Muscle layer of colon (tissue), 2 donors: Measurements from ENCODE around the gene LZTS3.
"Not testable (repeated sequence)": the region's sequence is repeated elsewhere in the genome, so short reads cannot be mapped to it uniquely, and the experiment has no call there.

Experiments used
- H3K27ac ChIP-seq: one replicate; pipeline ENCODE4 v1.7.0; 2013; ENCODE audit warnings: low read depth, mild to moderate bottlenecking, low read length, moderate library complexity
- H3K27me3 ChIP-seq, 2 donors: one replicate each; pipeline ENCODE4 v1.7.0; 2013; ENCODE audit warnings: low read length in 2 of 2, mild to moderate bottlenecking in 2 of 2; ENCODE audit not compliant: insufficient read depth in 2 of 2, control insufficient read depth in 1 of 2
- H3K36me3 ChIP-seq: one replicate; pipeline ENCODE4 v1.7.0; 2013; ENCODE audit warnings: mild to moderate bottlenecking, low read length; ENCODE audit not compliant: insufficient read depth
- H3K4me1 ChIP-seq: one replicate; pipeline ENCODE4 v1.7.0; 2013; ENCODE audit warnings: mild to moderate bottlenecking, low read length; ENCODE audit not compliant: insufficient read depth
- H3K4me3 ChIP-seq, 2 donors: one replicate each; pipeline ENCODE4 v1.7.0; 2013; ENCODE audit warnings: low read length in 2 of 2, low read depth in 1 of 2, mild to moderate bottlenecking in 1 of 2, moderate library complexity in 1 of 2
- H3K9ac ChIP-seq: one replicate; pipeline ENCODE4 v1.7.0; 2013; ENCODE audit warnings: low read length
- H3K9me3 ChIP-seq: one replicate; pipeline ENCODE4 v1.7.0; 2013; ENCODE audit warnings: mild to moderate bottlenecking, low read length
- donor health status: abdominal sarcoma.
- donor health status: Adenocarcinoma of cecum.

LZTS3 gene

DNA sequence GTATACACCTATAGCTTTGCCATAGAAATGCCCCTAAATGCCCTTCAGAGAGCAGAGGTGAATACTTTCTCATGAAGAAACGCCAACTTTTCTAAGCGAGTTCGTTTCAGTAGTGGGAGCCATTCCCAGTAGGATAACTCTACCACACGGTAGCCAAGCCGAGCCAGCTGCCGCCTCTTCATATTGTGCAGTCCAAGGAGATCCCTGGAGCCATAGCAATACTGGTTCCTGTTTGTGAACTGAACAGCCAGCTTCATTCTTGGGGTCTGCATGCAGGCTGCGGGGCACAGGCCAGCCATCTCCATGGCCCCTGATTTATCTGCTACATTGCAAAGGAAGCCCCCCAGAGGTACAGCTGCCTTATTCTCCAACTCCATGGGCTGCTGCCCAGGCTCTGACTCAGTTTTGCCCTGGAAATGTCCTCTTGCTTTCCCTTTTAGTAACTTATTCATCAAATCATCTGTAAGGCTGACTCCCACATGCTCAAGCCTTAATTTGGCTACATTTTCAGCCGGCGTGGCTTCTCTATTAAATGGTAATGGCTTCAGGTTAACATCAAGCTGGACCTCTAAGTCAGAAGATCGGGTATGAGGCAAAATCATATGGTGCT is 26.5 kb downstream of the LZTS3 start:
- H3K9me3 ChIP-seq: no peaks in the 10 kb centered on the region
- no peaks in the 10 kb centered on the region for H3K4me1 ChIP-seq
- no peak overlapping the region for H3K27ac ChIP-seq
- no peaks in the 10 kb centered on the region for H3K27me3 ChIP-seq
- no peak overlapping the region for H3K9ac ChIP-seq
- H3K36me3 ChIP-seq: peaks cover 29% of the 10 kb centered on the region
- no peak overlapping the region for H3K4me3 ChIP-seq

DNA sequence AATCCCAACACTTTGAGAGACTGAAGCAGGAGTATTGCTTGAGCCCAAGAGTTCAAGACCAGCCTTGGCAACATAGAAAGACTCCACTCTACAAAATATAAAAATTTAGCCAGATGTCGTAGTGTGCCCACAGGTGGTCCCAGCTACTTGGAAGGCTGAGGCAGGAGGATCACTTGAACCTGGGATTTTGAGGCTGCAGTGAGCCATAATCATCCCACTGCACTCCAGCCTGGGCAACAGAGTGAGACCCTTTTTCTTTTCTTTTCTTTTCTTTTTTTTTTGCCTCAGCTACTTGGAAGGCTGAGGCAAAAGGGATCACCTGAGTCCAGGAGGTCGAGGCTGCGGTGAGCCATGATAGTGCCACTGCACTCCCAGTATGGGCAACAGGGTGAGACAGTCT is 31.6 kb downstream of the LZTS3 start:
- no peak overlapping the region for H3K9ac ChIP-seq
- H3K27ac ChIP-seq: no peak overlapping the region
- H3K9me3 ChIP-seq: no peaks in the 10 kb centered on the region
- H3K4me1 ChIP-seq: no peaks in the 10 kb centered on the region
- no peaks in the 10 kb centered on the region for H3K27me3 ChIP-seq
- no peak overlapping the region for H3K4me3 ChIP-seq
- peaks cover 3% of the 10 kb centered on the region for H3K36me3 ChIP-seq

DNA sequence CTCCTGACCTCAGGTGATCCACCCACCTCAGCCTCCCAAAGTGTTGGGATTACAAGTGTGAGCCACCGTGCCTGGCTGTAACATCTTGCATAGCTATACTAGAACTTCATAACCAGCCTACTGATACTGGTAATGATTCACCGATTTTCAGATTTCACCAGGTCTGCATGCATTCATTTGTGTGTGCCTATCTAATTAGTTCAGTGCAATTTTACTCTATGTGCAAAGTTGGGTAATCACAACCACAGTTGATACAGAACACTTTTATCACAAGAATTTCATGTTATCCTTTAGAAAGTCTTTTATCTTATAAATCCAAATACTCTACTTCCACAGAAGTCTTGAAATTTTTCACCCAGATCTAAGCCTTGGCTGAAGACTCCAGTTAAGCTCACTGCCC is 35.9 kb downstream of the LZTS3 start:
- Histone ChIP-seq H3K9me3 (no peaks in the 10 kb centered on the region), H3K9ac (no peak overlapping the region), H3K36me3 (no peaks in the 10 kb centered on the region), H3K27me3 (no peaks in the 10 kb centered on the region), H3K27ac (no peak overlapping the region), H3K4me3 (no peak overlapping the region), H3K4me1 (no peaks in the 10 kb centered on the region)

DNA sequence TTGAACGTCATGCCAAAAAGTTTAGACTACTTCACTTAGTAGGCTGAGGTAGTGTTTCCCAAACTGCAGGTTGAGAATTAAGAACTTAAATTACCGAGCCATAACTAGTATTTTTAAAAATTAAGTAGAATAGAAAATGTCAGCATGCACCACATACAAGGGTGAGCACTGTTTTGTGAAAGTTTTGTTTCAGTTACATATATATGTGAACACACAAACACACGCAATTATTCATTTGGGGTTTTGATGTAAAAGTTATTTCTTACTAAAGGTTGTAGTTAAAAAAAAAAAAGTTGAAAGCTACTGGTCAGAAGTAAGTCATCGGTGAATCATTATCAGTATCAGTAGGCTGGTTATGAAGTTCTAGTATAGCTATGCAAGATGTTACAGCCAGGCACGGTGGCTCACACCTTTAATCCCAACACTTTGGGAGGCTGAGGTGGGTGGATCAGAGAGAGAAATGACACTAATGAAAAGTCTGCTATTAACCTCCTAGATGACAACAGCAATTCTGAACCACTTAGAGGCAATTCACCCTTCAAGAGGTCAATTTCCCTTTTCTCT is 37.8 kb downstream of the LZTS3 start:
- Histone ChIP-seq H3K9me3 (no peaks in the 10 kb centered on the region), H3K9ac (no peak overlapping the region), H3K27me3 (no peaks in the 10 kb centered on the region), H3K27ac (no peak overlapping the region), H3K36me3 (no peaks in the 10 kb centered on the region), H3K4me1 (no peaks in the 10 kb centered on the region), H3K4me3 (no peak overlapping the region)

DNA sequence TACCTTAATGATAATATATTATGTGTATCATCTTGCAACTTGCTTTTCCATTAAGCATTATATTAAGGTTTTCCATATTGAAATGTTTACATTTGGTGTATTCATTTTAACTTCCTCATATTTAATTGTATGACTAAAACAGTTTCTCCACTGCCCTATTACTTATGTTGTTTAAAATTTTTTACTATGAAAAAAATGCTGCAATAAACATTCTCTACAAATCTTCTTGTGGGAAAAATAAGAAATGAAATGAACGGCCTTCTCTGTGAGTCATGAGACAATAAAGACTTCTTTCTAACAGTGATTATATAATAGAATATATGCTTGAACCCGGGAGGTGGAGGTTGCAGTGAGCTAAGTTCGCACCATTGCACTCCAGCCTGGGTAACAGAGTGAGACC is 39.2 kb downstream of the LZTS3 start:
- no peaks in the 10 kb centered on the region for H3K4me1 ChIP-seq

DNA sequence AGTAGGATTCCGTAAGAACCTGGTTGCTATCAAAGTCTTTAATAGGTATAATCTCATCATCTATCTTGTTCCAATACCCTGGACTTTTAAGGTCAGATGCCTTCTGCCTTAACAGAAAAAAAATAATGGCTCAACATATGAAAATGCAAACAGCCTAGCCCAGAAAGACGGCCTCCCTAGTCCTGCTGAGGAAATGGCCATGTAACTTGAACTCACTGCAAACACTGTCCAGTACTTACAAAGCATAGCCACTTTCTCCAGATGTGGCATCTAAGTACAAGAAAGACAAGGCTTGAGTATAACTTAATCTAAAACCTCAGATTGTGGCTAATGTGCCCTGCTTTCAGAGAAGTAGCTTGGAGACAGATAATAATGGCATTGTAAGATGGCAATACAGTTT is 40.2 kb downstream of the LZTS3 start:
- H3K9me3 ChIP-seq: no peaks in the 10 kb centered on the region
- H3K4me1 ChIP-seq: peaks cover 6% of the 10 kb centered on the region
- no peak overlapping the region for H3K27ac ChIP-seq
- H3K4me3 ChIP-seq: no peak overlapping the region
- peaks cover 5% of the 10 kb centered on the region for H3K36me3 ChIP-seq
- no peaks in the 10 kb centered on the region for H3K27me3 ChIP-seq
- H3K9ac ChIP-seq: no peak overlapping the region

More for the DNA sequence above, 39.2 kb downstream of the LZTS3 start:
- no peak overlapping the region for H3K9ac ChIP-seq
- no peaks in the 10 kb centered on the region for H3K9me3 ChIP-seq
- no peaks in the 10 kb centered on the region for H3K36me3 ChIP-seq
- no peak overlapping the region for H3K27ac ChIP-seq
- no peak overlapping the region for H3K4me3 ChIP-seq
- H3K27me3 ChIP-seq: no peaks in the 10 kb centered on the region

DNA sequence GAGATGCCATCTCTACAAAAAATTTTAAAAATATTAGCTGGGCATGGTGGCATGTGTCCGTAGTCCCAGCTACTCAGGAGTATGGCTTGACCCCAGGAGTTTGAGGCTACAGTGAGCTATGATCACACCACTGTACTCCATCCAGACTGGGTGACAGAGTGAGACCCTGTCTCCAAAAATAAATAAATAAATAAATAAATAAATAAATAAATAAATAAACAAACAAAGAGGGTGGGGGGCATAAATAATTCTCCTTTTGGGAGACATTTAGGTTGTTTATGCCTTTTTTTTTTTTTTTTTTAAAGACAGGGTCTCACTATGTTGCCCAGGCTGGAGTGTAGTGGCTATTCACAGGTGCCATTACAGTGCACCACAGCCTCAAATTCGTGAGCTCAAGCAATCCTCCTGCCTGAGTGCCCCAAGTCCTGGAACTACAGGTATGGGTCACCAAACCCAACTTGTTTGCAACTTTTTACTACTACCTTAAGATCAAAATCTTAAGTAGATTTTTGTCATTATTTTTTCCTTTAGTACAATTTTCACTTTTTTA is 43.2 kb downstream of the LZTS3 start:
- Histone ChIP-seq H3K4me1 (peaks cover 14% of the 10 kb centered on the region), H3K9me3 (no peaks in the 10 kb centered on the region), H3K27me3 (no peaks in the 10 kb centered on the region), H3K4me3 (no peak overlapping the region), H3K9ac (no peak overlapping the region), H3K36me3 (peaks cover 5% of the 10 kb centered on the region), H3K27ac (no peak overlapping the region)

DNA sequence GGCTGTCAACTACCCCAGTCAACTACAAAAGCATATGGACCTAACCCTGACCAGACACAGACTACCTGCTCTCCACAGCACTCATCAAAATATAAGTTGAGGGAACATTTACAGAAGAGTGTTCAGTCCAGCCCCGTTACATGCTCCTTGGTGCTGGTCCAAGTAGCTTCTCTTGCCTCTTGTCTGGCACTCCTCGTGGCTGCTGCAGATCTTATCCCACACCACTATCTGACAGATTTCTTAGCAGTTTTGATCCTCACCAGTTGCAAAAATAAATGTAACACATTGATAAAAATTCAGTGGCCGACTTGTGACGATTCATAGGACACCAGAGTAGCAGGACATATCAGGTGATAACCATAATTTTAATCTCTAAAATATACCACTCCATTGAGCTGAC is 44.3 kb downstream of the LZTS3 start:
- Histone ChIP-seq H3K27me3 (no peaks in the 10 kb centered on the region), H3K4me3 (no peak overlapping the region), H3K4me1 (peaks cover 14% of the 10 kb centered on the region), H3K9me3 (no peaks in the 10 kb centered on the region), H3K9ac (no peak overlapping the region), H3K36me3 (peaks cover 5% of the 10 kb centered on the region), H3K27ac (no peak overlapping the region)

DNA sequence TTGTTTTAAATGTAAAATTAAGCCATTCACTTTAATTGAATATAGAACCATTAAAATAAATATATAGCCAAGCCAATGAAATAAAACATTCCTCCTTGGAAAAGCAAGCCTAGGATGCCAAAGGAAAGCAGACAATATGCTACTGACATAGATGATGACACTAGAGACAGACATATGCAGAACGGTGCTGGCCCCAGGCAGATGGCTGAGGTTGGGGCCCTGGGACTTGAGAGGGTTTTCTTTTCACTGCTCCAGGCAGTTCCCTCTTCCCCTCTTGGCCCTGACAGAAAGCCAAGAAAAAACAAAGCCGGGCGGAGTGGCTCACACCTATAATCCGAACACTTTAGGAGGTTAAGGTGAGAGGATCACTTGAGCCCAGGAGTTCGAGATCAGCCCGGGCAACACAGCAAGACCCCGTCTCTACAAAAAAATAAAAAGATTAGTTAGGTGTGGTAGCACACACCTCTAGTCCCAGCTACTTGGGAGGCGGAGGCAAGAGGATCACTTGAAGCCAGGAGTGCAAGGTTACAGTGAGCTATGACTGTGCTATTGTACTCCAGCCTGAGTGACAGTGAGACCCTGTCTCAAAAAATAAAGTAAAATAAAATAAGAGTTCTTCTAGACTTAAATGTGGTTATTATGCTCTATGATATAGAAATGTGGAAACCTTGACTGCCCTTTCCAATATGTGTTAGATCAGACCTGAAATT is 44.9 kb downstream of the LZTS3 start:
- no peak overlapping the region for H3K9ac ChIP-seq
- H3K4me1 ChIP-seq: peaks cover 14% of the 10 kb centered on the region
- H3K4me3 ChIP-seq: no peak overlapping the region
- H3K36me3 ChIP-seq: peaks cover 5% of the 10 kb centered on the region
- no peak overlapping the region for H3K27ac ChIP-seq
- H3K27me3 ChIP-seq: no peaks in the 10 kb centered on the region
- no peaks in the 10 kb centered on the region for H3K9me3 ChIP-seq

DNA sequence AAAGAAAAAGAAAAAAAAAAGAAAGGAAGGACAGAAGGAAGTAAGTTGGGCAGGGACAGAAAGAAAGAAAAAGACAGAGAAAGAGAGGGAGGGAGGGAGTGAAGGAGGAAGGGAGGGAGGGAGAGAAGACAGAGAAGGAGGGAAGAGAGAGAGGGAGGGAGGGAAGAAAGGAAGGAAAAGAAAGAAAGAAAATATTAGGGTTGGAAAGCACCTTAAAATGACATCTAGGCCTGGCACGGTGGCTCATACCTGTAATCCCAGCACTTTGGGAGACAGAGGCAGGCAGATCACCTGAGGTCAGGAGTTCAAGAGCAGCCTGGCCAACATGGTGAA is 46.9 kb downstream of the LZTS3 start:
- no peaks in the 10 kb centered on the region for H3K27me3 ChIP-seq
- no peaks in the 10 kb centered on the region for H3K9me3 ChIP-seq
- peaks cover 20% of the 10 kb centered on the region for H3K36me3 ChIP-seq
- no peak overlapping the region for H3K27ac ChIP-seq
- no peak overlapping the region for H3K4me3 ChIP-seq
- H3K9ac ChIP-seq: no peak overlapping the region
- peaks cover 14% of the 10 kb centered on the region for H3K4me1 ChIP-seq

DNA sequence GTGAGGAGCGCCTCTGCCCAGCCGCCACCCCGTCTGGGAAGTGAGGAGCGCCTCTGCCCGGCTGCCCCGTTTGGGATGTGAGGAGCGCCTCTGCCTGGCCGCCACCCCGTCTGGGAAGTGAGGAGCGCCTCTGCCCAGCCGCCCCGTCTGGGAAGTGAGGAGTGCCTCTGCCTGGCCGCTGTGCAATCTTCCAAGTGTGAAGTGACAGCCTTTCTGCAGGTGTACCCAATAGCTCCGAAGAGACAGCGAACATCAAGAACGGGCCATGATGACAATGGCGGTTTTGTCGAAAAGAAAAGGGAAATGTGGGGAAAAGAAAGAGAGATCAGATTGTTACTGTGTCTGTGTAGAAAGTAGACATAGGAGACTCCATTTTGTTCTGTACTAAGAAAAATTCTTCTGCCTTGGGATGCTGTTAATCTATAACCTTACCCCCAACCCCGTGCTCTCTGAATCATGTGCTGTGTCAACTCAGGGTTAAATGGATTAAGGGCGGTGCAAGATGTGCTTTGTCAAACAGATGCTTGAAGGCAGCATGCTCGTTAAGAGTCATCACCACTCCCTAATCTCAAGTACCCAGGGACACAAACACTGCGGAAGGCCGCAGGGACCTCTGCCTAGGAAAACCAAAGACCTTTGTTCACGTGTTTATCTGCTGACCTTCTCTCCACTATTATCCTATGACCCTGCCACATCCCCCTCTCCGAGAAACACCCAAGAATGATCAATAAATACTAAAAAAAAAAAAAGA is 47.4 kb downstream of the LZTS3 start:
- peaks cover 24% of the 10 kb centered on the region for H3K36me3 ChIP-seq
- not testable (repeated sequence) for H3K27ac ChIP-seq, H3K9me3 ChIP-seq, H3K27me3 ChIP-seq, H3K9ac ChIP-seq, H3K4me3 ChIP-seq
- peaks cover 14% of the 10 kb centered on the region for H3K4me1 ChIP-seq
